H9 (cell line): Measurements from ENCODE around the gene GP1BB. TPM values are rescaled to one million over a fixed set of nuclear protein-coding genes. Genes with fewer than 3 reads are reported as not detected.

ENCODE experiments used
- DNase-seq: peaks from one replicate; pipeline ENCODE4 v3.0.0-alpha.2; 2017
- H2AFZ ChIP-seq: one replicate; pipeline ENCODE4 v1.6.1; 2013; ENCODE audit warnings: mild to moderate bottlenecking, low read length, control low read depth, moderate library complexity
- H2AK5ac ChIP-seq: 2 replicates; pipeline ENCODE4 v1.6.1; 2013; ENCODE audit warnings: low read length, control low read depth, mixed read lengths; ENCODE audit not compliant: insufficient read length
- H2BK120ac ChIP-seq: one replicate; pipeline ENCODE4 v1.6.1; 2013; ENCODE audit warnings: low read depth, mild to moderate bottlenecking, low read length, control low read depth, inconsistent platforms; ENCODE audit not compliant: poor library complexity, severe bottlenecking
- H2BK12ac ChIP-seq: 2 replicates; pipeline ENCODE4 v1.6.1; 2013; ENCODE audit warnings: low read length, control low read depth, mixed read lengths, low read depth; ENCODE audit not compliant: insufficient read length
- H2BK15ac ChIP-seq: 2 replicates; pipeline ENCODE4 v1.6.1; 2013; ENCODE audit warnings: low read depth, low read length, control low read depth
- H2BK20ac ChIP-seq: one replicate; pipeline ENCODE4 v1.6.1; 2013; ENCODE audit warnings: low read depth, mild to moderate bottlenecking, low read length, control low read depth, inconsistent platforms; ENCODE audit not compliant: poor library complexity, severe bottlenecking
- H2BK5ac ChIP-seq: 2 replicates; pipeline ENCODE4 v1.6.1; 2013; ENCODE audit warnings: low read length, control low read depth, mixed read lengths; ENCODE audit not compliant: insufficient read length
- H3K14ac ChIP-seq: 2 replicates; pipeline ENCODE4 v1.6.1; 2013; ENCODE audit warnings: low read length, control low read depth; ENCODE audit not compliant: insufficient read depth
- H3K18ac ChIP-seq: 2 replicates; pipeline ENCODE4 v1.6.1; 2013; ENCODE audit warnings: low read depth, mild to moderate bottlenecking, mixed read lengths, low read length, control low read depth; ENCODE audit not compliant: insufficient read length
- H3K23ac ChIP-seq: 2 replicates; pipeline ENCODE4 v1.6.1; 2013; ENCODE audit warnings: low read length, control low read depth, mixed read lengths, low read depth; ENCODE audit not compliant: insufficient read length
- H3K23me2 ChIP-seq: 2 replicates; pipeline ENCODE4 v1.6.1; 2013; ENCODE audit warnings: low read depth, mild to moderate bottlenecking, mixed read lengths, low read length, control low read depth; ENCODE audit not compliant: insufficient read length, poor library complexity, severe bottlenecking
- H3K27ac ChIP-seq: 2 replicates; pipeline ENCODE4 v1.5.1; 2013; ENCODE audit warnings: low read length, control low read depth, mixed read lengths, low read depth; ENCODE audit not compliant: insufficient read length
- H3K27me3 ChIP-seq: 2 replicates; pipeline ENCODE4 v1.6.1; 2013; ENCODE audit warnings: low read length, control low read depth, inconsistent platforms; ENCODE audit not compliant: insufficient read depth
- H3K4ac ChIP-seq: 2 replicates; pipeline ENCODE4 v1.6.1; 2013; ENCODE audit warnings: low read depth, mild to moderate bottlenecking, control low read depth, inconsistent platforms, low read length, moderate library complexity
- H3K4me1 ChIP-seq: 2 replicates; pipeline ENCODE4 v1.6.1; 2013; ENCODE audit warnings: low read length, control low read depth, inconsistent platforms; ENCODE audit not compliant: insufficient read depth
- H3K4me2 ChIP-seq: 2 replicates; pipeline ENCODE4 v1.6.1; 2013; ENCODE audit warnings: low read length, control low read depth, mixed read lengths; ENCODE audit not compliant: insufficient read length, insufficient read depth
- H3K56ac ChIP-seq: 2 replicates; pipeline ENCODE4 v1.6.1; 2013; ENCODE audit warnings: low read depth, mild to moderate bottlenecking, mixed read lengths, low read length, control low read depth; ENCODE audit not compliant: insufficient read length
- H3K79me1 ChIP-seq: 2 replicates; pipeline ENCODE4 v1.6.1; 2013; ENCODE audit warnings: low read depth, mild to moderate bottlenecking, moderate library complexity, low read length, control low read depth, inconsistent platforms; ENCODE audit not compliant: insufficient read depth, poor library complexity, severe bottlenecking
- H3K79me2 ChIP-seq: 2 replicates; pipeline ENCODE4 v1.6.1; 2013; ENCODE audit warnings: low read length, control low read depth, inconsistent platforms; ENCODE audit not compliant: insufficient read depth
- H3K9ac ChIP-seq: 2 replicates; pipeline ENCODE4 v1.6.1; 2013; ENCODE audit warnings: low read length, control low read depth, mixed read lengths; ENCODE audit not compliant: insufficient read length; ENCODE audit errors: extremely low read depth
- H3K9me3 ChIP-seq: one replicate; pipeline ENCODE4 v1.6.1; 2013; ENCODE audit warnings: low read depth, low read length, inconsistent platforms; ENCODE audit not compliant: control insufficient read depth
- H3T11ph ChIP-seq: one replicate; pipeline ENCODE4 v1.6.1; 2013; ENCODE audit warnings: mild to moderate bottlenecking, low read length, control low read depth, inconsistent platforms
- H4K20me1 ChIP-seq: one replicate; pipeline ENCODE4 v1.6.1; 2013; ENCODE audit not compliant: control insufficient read depth, insufficient read length, insufficient read depth
- H4K5ac ChIP-seq: 2 replicates; pipeline ENCODE4 v1.6.1; 2013; ENCODE audit warnings: low read depth, mild to moderate bottlenecking, mixed read lengths, low read length, control low read depth; ENCODE audit not compliant: insufficient read length
- H4K8ac ChIP-seq: replicated peaks from 2 replicates; pipeline ENCODE4 v1.6.1; 2013; ENCODE audit warnings: low read length, control low read depth, mixed read lengths, low read depth; ENCODE audit not compliant: insufficient read length
- H4K91ac ChIP-seq: 2 replicates; pipeline ENCODE4 v1.6.1; 2013; ENCODE audit warnings: low read depth, mild to moderate bottlenecking, moderate library complexity, mixed read lengths, low read length, control low read depth; ENCODE audit not compliant: insufficient read length
- H3K27ac Mint-ChIP-seq, 3 experiments: 2 replicates in 2 of 3; 3 replicates in 1 of 3; pipeline ENCODE4 v1.8.0; 2020 to 2021; ENCODE audit warnings: mixed read lengths in 3 of 3, mild to moderate bottlenecking in 1 of 3, moderate library complexity in 1 of 3
- H3K27me3 Mint-ChIP-seq: 2 replicates; pipeline ENCODE4 v1.8.0; 2021; ENCODE audit warnings: low read depth, mild to moderate bottlenecking, moderate library complexity, mixed read lengths
- H3K36me3 Mint-ChIP-seq, 3 experiments: 2 replicates in 2 of 3; 3 replicates in 1 of 3; pipeline ENCODE4 v1.8.0; 2020 to 2021; ENCODE audit warnings: low read depth in 3 of 3, mixed read lengths in 3 of 3; ENCODE audit not compliant: insufficient read depth in 1 of 3
- H3K4me1 Mint-ChIP-seq, 2 experiments: 2 replicates each; pipeline ENCODE4 v1.8.0; 2020; ENCODE audit warnings: mixed read lengths in 2 of 2
- H3K4me3 Mint-ChIP-seq, 2 experiments: 2 replicates in 1 of 2; 3 replicates in 1 of 2; pipeline ENCODE4 v1.8.0; 2020 to 2021; ENCODE audit warnings: mild to moderate bottlenecking in 2 of 2, mixed read lengths in 2 of 2, moderate library complexity in 1 of 2
- H3K9me3 Mint-ChIP-seq, 2 experiments: 2 replicates in 1 of 2; 3 replicates in 1 of 2; pipeline ENCODE4 v1.8.0; 2020; ENCODE audit warnings: mild to moderate bottlenecking in 2 of 2, mixed read lengths in 2 of 2, moderate library complexity in 1 of 2
- WGBS: extraction: QIAGEN DNeasy Blood & Tissue Kit; methylation state at CpG from one replicate; pipeline ENCODE4 v1.1.7; 2013; ENCODE audit warnings: missing lambda C conversion rate, low lambda C conversion rate, mixed read lengths; ENCODE audit not compliant: insufficient read length; ENCODE audit errors: extremely low coverage; 5-methylcytosine and 5-hydroxymethylcytosine counted together
- total RNA-seq: library from RNA; stranded (reverse); gene quantifications from 2 replicates; pipeline ENCODE4 v1.2.1, GENCODE V29; 2021
- TF ChIP-seq, protein P1 (sequence below): fragments of 200-600 bp; sonication (generic); conservative IDR thresholded peaks from 3 replicates; pipeline ENCODE4 v1.8.0; 2021; ENCODE audit warnings: antibody characterized with exemption, mild to moderate bottlenecking

GP1BB gene
- total RNA-seq, 1 experiment from 2014 or later = 3.4 TPM

DNA sequence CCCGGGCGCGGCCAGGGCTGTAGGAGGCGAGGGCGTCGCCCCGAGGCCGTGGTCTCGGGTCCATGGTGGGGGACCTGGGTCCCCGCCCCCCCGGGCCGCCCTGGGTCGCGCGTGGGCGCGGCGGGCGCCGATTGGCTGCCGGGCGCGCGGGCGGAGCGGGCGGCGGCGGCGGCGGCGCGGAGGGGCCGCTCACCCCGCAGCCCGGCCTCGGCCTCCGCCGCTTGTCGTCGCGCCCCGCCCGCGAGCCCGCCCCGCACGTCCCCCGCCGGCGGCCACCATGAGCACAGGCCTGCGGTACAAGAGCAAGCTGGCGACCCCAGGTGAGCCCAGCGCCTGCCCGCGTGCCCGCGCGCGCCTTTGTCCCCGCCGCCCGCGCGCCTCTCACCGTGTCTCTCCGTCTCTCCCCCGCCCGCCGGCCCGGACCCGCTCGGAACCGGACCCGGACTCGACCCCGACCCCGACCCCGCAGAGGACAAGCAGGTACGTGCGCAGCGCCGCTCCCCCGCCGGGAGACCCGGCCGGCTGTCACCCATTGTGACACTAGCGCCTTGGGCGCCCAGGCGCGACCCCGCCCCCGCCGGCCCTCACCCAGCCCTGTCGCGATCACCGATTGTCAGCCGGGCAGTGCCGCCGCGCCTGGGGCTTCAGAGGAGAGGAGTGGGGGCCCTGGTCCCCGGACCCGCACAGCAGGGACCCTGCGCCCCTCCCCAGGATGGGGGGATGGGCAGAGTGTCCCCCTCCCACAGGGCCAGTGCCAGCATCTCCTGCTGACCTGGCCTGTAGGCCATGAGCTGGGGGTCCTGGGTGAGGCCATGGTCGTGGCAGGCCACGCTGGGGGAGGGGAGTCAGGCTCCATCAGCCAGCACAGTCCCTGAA, 8.8 kb upstream of the GP1BB start, which contains the start of gene SEPTIN5:
Gene SEPTIN5 (plus strand): TSS at position 192 of the 876 bp plus-strand sequence. CDS start 86 bp downstream, at position 278.
- Histone ChIP-seq H4K8ac (no peak within 1 kb of the TSS), H2BK120ac (no peak within 1 kb of the TSS), H2BK15ac (no peak within 1 kb of the TSS), H4K20me1 (no peaks in the 10 kb centered on the region), H3K4me2 (peak within 1 kb of the TSS; percentile 14), H3K23ac (no peak within 1 kb of the TSS), H2BK12ac (no peak within 1 kb of the TSS), H2AFZ (no peak within 1 kb of the TSS), H3K27ac (no peak within 1 kb of the TSS), H2BK5ac (no peak within 1 kb of the TSS), H3K4ac (no peak within 1 kb of the TSS), H3K79me1 (no peaks in the 10 kb centered on the region), H3K4me1 (peaks cover 2% of the 10 kb centered on the region; the same call in 1 of the 2 replicates), H3K56ac (no peak within 1 kb of the TSS), H2AK5ac (no peak within 1 kb of the TSS), H3K9me3 (no peaks in the 10 kb centered on the region), H3T11ph (no peak within 1 kb of the TSS), H3K23me2 (peaks cover 10% of the 10 kb centered on the region), H4K5ac (no peak within 1 kb of the TSS), H3K79me2 (no peaks in the 10 kb centered on the region), H3K14ac (no peak within 1 kb of the TSS), H2BK20ac (no peak within 1 kb of the TSS), H4K91ac (no peak within 1 kb of the TSS), H3K9ac (no peak within 1 kb of the TSS), H3K18ac (no peak within 1 kb of the TSS), H3K27me3 (peaks cover 6% of the 10 kb centered on the region; the same call in 1 of the 2 replicates)
- peaks cover 15 to 16% of the 10 kb centered on the region in 2 experiments for H3K4me1 Mint-ChIP-seq
- H3K27ac Mint-ChIP-seq = no peak within 1 kb of the TSS
- H3K27me3 Mint-ChIP-seq = peaks cover 71% of the 10 kb centered on the region
- DNase-seq = no peak
- H3K9me3 Mint-ChIP-seq = peaks cover 0 to 2% of the 10 kb centered on the region in 2 experiments; a peak in 1 of 5 replicates
- WGBS = no CpG with 5 or more reads among the region's 106 CpGs
- TF ChIP-seq, protein P1, sequence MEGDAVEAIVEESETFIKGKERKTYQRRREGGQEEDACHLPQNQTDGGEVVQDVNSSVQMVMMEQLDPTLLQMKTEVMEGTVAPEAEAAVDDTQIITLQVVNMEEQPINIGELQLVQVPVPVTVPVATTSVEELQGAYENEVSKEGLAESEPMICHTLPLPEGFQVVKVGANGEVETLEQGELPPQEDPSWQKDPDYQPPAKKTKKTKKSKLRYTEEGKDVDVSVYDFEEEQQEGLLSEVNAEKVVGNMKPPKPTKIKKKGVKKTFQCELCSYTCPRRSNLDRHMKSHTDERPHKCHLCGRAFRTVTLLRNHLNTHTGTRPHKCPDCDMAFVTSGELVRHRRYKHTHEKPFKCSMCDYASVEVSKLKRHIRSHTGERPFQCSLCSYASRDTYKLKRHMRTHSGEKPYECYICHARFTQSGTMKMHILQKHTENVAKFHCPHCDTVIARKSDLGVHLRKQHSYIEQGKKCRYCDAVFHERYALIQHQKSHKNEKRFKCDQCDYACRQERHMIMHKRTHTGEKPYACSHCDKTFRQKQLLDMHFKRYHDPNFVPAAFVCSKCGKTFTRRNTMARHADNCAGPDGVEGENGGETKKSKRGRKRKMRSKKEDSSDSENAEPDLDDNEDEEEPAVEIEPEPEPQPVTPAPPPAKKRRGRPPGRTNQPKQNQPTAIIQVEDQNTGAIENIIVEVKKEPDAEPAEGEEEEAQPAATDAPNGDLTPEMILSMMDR = no peak
- H3K4me3 Mint-ChIP-seq = peak within 1 kb of the TSS; percentile 65 to 79
- peaks cover 0 to 5% (median 0%) of the 10 kb centered on the region in 3 experiments; a peak in 1 of 7 replicates for H3K36me3 Mint-ChIP-seq
